HCT116 (cell line): ENCODE results near the gene FCN3. TPM values are rescaled to one million over a fixed set of nuclear protein-coding genes. Genes with fewer than 3 reads are reported as not detected.

Experiments used
- ATAC-seq: fragments of 200-7000 bp; cut with Tn5 transposase; 2 replicates; pipeline ENCODE4 v1.9.1; 2020; ENCODE audit warnings: mild to moderate bottlenecking, moderate library complexity
- BruUV-seq: library from RNA; stranded (reverse); fragments of 400-500 nt; replicated peaks from 2 replicates; lab custom pipeline; 2021; lab: Mats Ljungman, UMichigan
- CTCF ChIA-PET: fragments of 300-600 bp; sonication (Branson Sonifier 250); formaldehyde crosslinking; loops from one replicate; lab custom pipeline; 2021; ENCODE audit warnings: antibody characterized with exemption; lab: Charles Lee
- POLR2A ChIA-PET: fragments of 300-600, 350-600 bp; sonication (Branson Sonifier 250); formaldehyde crosslinking; loops from one replicate; lab custom pipeline; 2021; ENCODE audit warnings: antibody characterized with exemption; lab: Charles Lee
- RAD21 ChIA-PET, 2 experiments: fragments of 300-600 bp; sonication (Branson Sonifier 250); formaldehyde crosslinking; loops; one replicate each; lab custom pipeline; 2023; ENCODE audit warnings: low total read pairs in 2 of 2; ENCODE audit not compliant: uncharacterized antibody in 2 of 2, unreplicated experiment in 2 of 2, low non-redundant PET in 1 of 2; lab: Charles Lee
- DNase-seq: peaks from one replicate; pipeline ENCODE4 v3.0.0-alpha.2; 2010; ENCODE audit warnings: low read depth, low spot score
- H2AFZ ChIP-seq: fragments of 200-600 bp; shearing (Covaris generic), sonication (generic); 2 replicates; pipeline ENCODE4 v1.6.1; 2017; ENCODE audit warnings: low read depth, mixed run types, mixed read lengths, antibody characterized with exemption, low read length; ENCODE audit not compliant: poor library complexity, severe bottlenecking
- H3K27ac ChIP-seq: 2 replicates; pipeline ENCODE4 v1.5.1; 2012; ENCODE audit warnings: low read depth, low read length
- H3K27me3 ChIP-seq: fragments of 200-600 bp; sonication (generic); 2 replicates; pipeline ENCODE4 v1.6.1; 2016; ENCODE audit warnings: mixed run types, low read length, mixed read lengths; ENCODE audit not compliant: insufficient read depth
- H3K36me3 ChIP-seq, 2 experiments: fragments of 200-500 bp in 1 of 2; fragments of 200-600 bp in 1 of 2; sonication (Bioruptor generic) in 1 of 2; sonication (generic) in 1 of 2; 2 replicates each; pipeline versions ENCODE4 v1.5.1 to v1.6.1; 2014 to 2016; ENCODE audit warnings: low read length in 2 of 2, inconsistent platforms in 1 of 2, mixed read lengths in 1 of 2, mixed run types in 1 of 2; ENCODE audit not compliant: insufficient read depth in 2 of 2, control insufficient read depth in 1 of 2
- H3K4me1 ChIP-seq, 2 experiments: fragments of 200-600 bp in 1 of 2; sonication (generic) in 1 of 2; 2 replicates each; pipeline versions ENCODE4 v1.5.1 to v1.6.1; 2012 to 2017; ENCODE audit warnings: low read length in 2 of 2, inconsistent platforms in 1 of 2, mild to moderate bottlenecking in 1 of 2, mixed read lengths in 1 of 2, mixed run types in 1 of 2, moderate library complexity in 1 of 2; ENCODE audit not compliant: insufficient read depth in 2 of 2, control insufficient read depth in 1 of 2
- H3K4me2 ChIP-seq: fragments of 200-600 bp; sonication (generic); 2 replicates; pipeline ENCODE4 v1.6.1; 2017; ENCODE audit warnings: mixed run types, low read length, mixed read lengths
- H3K4me3 ChIP-seq, 2 experiments: fragments of 200-600 bp in 1 of 2; sonication (generic) in 1 of 2; replicated peaks in 1 of 2; 2 replicates each; pipeline ENCODE4 v1.5.1; 2011 to 2016; ENCODE audit warnings: low read length in 2 of 2, control low read depth in 1 of 2, low read depth in 1 of 2, mild to moderate bottlenecking in 1 of 2, mixed read lengths in 1 of 2, mixed run types in 1 of 2
- H3K79me2 ChIP-seq: fragments of 200-600 bp; sonication (generic); 2 replicates; pipeline ENCODE4 v1.6.1; 2017; ENCODE audit warnings: mild to moderate bottlenecking, mixed run types, low read length, moderate library complexity, mixed read lengths; ENCODE audit not compliant: insufficient read depth
- H3K9ac ChIP-seq: fragments of 200-600 bp; sonication (generic); 2 replicates; pipeline ENCODE4 v1.6.1; 2016; ENCODE audit warnings: low read length, mixed read lengths
- H3K9me2 ChIP-seq: fragments of 200-600 bp; sonication (generic), shearing (Covaris generic); 2 replicates; pipeline ENCODE4 v1.6.1; 2017; ENCODE audit warnings: mixed run types, mild to moderate bottlenecking, moderate library complexity; ENCODE audit not compliant: insufficient read depth
- H3K9me3 ChIP-seq, 2 experiments: fragments of 200-500 bp in 1 of 2; fragments of 200-600 bp in 1 of 2; sonication (Bioruptor generic) in 1 of 2; sonication (generic) in 1 of 2; 2 replicates each; pipeline ENCODE4 v1.6.1; 2014 to 2017; ENCODE audit warnings: low read length in 2 of 2, mixed read lengths in 2 of 2, inconsistent platforms in 1 of 2, low read depth in 1 of 2, mild to moderate bottlenecking in 1 of 2, mixed run types in 1 of 2, moderate library complexity in 1 of 2; ENCODE audit not compliant: control insufficient read depth in 1 of 2, insufficient read depth in 1 of 2
- H4K20me1 ChIP-seq: fragments of 200-600 bp; sonication (generic), shearing (Covaris generic); 2 replicates; pipeline ENCODE4 v1.6.1; 2017; ENCODE audit warnings: mixed run types, mild to moderate bottlenecking, moderate library complexity; ENCODE audit not compliant: insufficient read depth
- CBX3 ChIP-seq: IDR thresholded peaks from 2 replicates; pipeline ENCODE4 v1.6.1; 2012; ENCODE audit warnings: low read depth
- CTCF ChIP-seq, 3 experiments: fragments of 200-600 bp in 1 of 3; sonication (generic) in 1 of 3; IDR thresholded peaks in 2 of 3; conservative IDR thresholded peaks in 1 of 3; 2 replicates each; pipeline ENCODE4 v1.5.1; 2012 to 2017; ENCODE audit warnings: low read depth in 2 of 3, low read length in 2 of 3, antibody characterized with exemption in 1 of 3, borderline replicate concordance in 1 of 3, control low read depth in 1 of 3, mild to moderate bottlenecking in 1 of 3, mixed read lengths in 1 of 3, mixed run types in 1 of 3, moderate library complexity in 1 of 3; ENCODE audit not compliant: insufficient read depth in 1 of 3
- ELF1 ChIP-seq: IDR thresholded peaks from 2 replicates; pipeline ENCODE4 v1.6.1; 2012; ENCODE audit warnings: low read depth, borderline replicate concordance
- EZH2 ChIP-seq: fragments of 200-600 bp; sonication (generic); IDR thresholded peaks from 2 replicates; pipeline ENCODE4 v1.6.1; 2017; ENCODE audit warnings: antibody characterized with exemption, mixed run types
- JUND ChIP-seq: IDR thresholded peaks from 2 replicates; pipeline ENCODE4 v1.6.1; 2012
- MAX ChIP-seq: IDR thresholded peaks from 2 replicates; pipeline ENCODE4 v1.6.1; 2012
- POLR2AphosphoS5 ChIP-seq: IDR thresholded peaks from 2 replicates; pipeline ENCODE4 v1.6.1; 2011; ENCODE audit warnings: mild to moderate bottlenecking, low read depth, low read length, moderate library complexity
- RAD21 ChIP-seq: IDR thresholded peaks from 2 replicates; pipeline ENCODE4 v1.6.1; 2012; ENCODE audit warnings: low read depth, mild to moderate bottlenecking
- REST ChIP-seq: IDR thresholded peaks from 2 replicates; pipeline ENCODE4 v1.6.1; 2012; ENCODE audit warnings: low read depth
- SIN3A ChIP-seq: IDR thresholded peaks from 2 replicates; pipeline ENCODE4 v1.6.1; 2012; ENCODE audit warnings: low read depth
- SRF ChIP-seq: IDR thresholded peaks from 2 replicates; pipeline ENCODE4 v1.6.1; 2012; ENCODE audit warnings: low read depth
- ZFX ChIP-seq: fragments of 450-650 bp; IDR thresholded peaks from 2 replicates; pipeline ENCODE4 v1.6.1; 2017
- intact Hi-C: fragments of 100-400 bp; cut with micrococcal nuclease; formaldehyde crosslinking; loops from 2 replicates; pipeline ENCODE4 v1.10.0; 2022
- total RNA-seq: library from RNA; stranded (reverse); gene quantifications from one replicate; pipeline ENCODE4 v1.2.1, GENCODE V29; 2021; ENCODE audit not compliant: unreplicated experiment

Gene FCN3
- total RNA-seq, 1 experiment from 2014 or later: 1.2 TPM

GRCh38 chr1:27348861-27349783 lies 25.5 kb downstream of the FCN3 start:
- Histone ChIP-seq H3K27me3 (no peaks in the 10 kb centered on the region), H4K20me1 (no peaks in the 10 kb centered on the region), H2AFZ (no peak overlapping the region), H3K9me3 (no peaks in the 10 kb centered on the region), H3K4me3 (peak overlapping the region; percentile 29 to 56), H3K79me2 (0 out of 2 replicates have a peak, but pooled peaks cover 3% of the 10 kb centered on the region), H3K9ac (peak overlapping the region; percentile 67), H3K9me2 (no peaks in the 10 kb centered on the region), H3K4me2 (peak overlapping the region; percentile 96), H3K36me3 (no peaks in the 10 kb centered on the region), H3K4me1 (peaks cover 26 to 41% of the 10 kb centered on the region in 2 experiments), H3K27ac (peak overlapping the region; percentile 77)
- ChIA-PET CTCF (interaction anchor here (1.1 to 1.5 kb wide), 3 partner anchors 8 to 17 kb away, joined by 3 to 7 read pairs (median 4); partner anchors contain the start of gene MAP3K6), RAD21 (no interaction called here), POLR2A (interaction anchor here (1.0 to 1.3 kb wide), 2 partner anchors 8 to 17 kb away, joined by 5 to 11 read pairs; partner anchors contain the start of gene MAP3K6)
- peak; percentile 86 for ATAC-seq
- BruUV-seq: no TSS peak
- intact Hi-C loops: loop anchor here (1.0 kb wide), 1 partner anchor 8 kb away; no protein-coding TSS in a partner anchor
- peak; percentile 62 for DNase-seq
- TF ChIP-seq ZFX: peak; percentile 28; the same call in 1 of the 2 replicates
- TF ChIP-seq REST: no peak
- no peak for TF ChIP-seq SIN3A
- no peak for TF ChIP-seq JUND
- TF ChIP-seq RAD21: no peak
- no peak for TF ChIP-seq MAX
- no peak for TF ChIP-seq CBX3
- no peak for TF ChIP-seq ELF1
- TF ChIP-seq EZH2: no peak
- TF ChIP-seq SRF: no peak
- no peak for TF ChIP-seq CTCF (IDR thresholded peaks at IDR 0.05 in 2 of 3, conservative IDR thresholded peaks at IDR 0.05 in 1 of 3; ENCODE audit: borderline replicate concordance in 1 of 3, insufficient read depth in 1 of 3, low read depth in 2 of 3, low read length in 2 of 3)
- peak; percentile 40; the same call in 1 of the 2 replicates for TF ChIP-seq POLR2AphosphoS5
